HepG2 (cell line): ENCODE measurements around the gene PELO. TPM values are rescaled to one million over a fixed set of nuclear protein-coding genes. Genes with fewer than 3 reads are reported as not detected.

Source experiments
- ARHGAP35 ChIP-seq: sonication (generic); formaldehyde crosslinking; IDR thresholded peaks from 2 replicates; pipeline ENCODE4 v1.9.0; 2022; ENCODE audit warnings: mild to moderate bottlenecking, inconsistent platforms, moderate library complexity, missing genetic modification reagents, borderline replicate concordance
- CC2D1A ChIP-seq: sonication (generic); formaldehyde crosslinking; IDR thresholded peaks from 2 replicates; pipeline ENCODE4 v1.8.1; 2023; ENCODE audit warnings: mild to moderate bottlenecking, missing genetic modification reagents
- FLYWCH1 ChIP-seq: sonication (generic); formaldehyde crosslinking; IDR thresholded peaks from 2 replicates; pipeline ENCODE4 v1.8.1; 2023; ENCODE audit warnings: mild to moderate bottlenecking, missing genetic modification reagents
- GATAD1 ChIP-seq: IDR thresholded peaks from 2 replicates; pipeline ENCODE4 v1.6.1; 2016; ENCODE audit warnings: missing genetic modification reagents, missing compliant biosample characterization
- HMG20A ChIP-seq: IDR thresholded peaks from 2 replicates; pipeline ENCODE4 v1.6.1; 2016; ENCODE audit warnings: borderline replicate concordance
- HNRNPH1 ChIP-seq: fragments of 200-400 bp; formaldehyde crosslinking; optimal IDR thresholded peaks from 2 replicates; pipeline ENCODE3; 2017; ENCODE audit warnings: mild to moderate bottlenecking, low read depth, low read length
- ISL2 ChIP-seq: sonication (generic); formaldehyde crosslinking; IDR thresholded peaks from 2 replicates; pipeline ENCODE4 v1.5.0; 2020; ENCODE audit warnings: missing genetic modification reagents
- MTF2 ChIP-seq: sonication (generic); formaldehyde crosslinking; IDR thresholded peaks from 2 replicates; pipeline ENCODE4 v1.5.0; 2020; ENCODE audit warnings: missing genetic modification reagents, borderline replicate concordance
- NFE2 ChIP-seq: sonication (generic); formaldehyde crosslinking; IDR thresholded peaks from 2 replicates; pipeline ENCODE4 v1.4.0; 2020; ENCODE audit warnings: missing genetic modification reagents
- NONO ChIP-seq, 2 experiments: fragments of 450-650 bp in 1 of 2; sonication (generic) in 1 of 2; formaldehyde crosslinking in 1 of 2; IDR thresholded peaks in 1 of 2; conservative IDR thresholded peaks in 1 of 2; 2 replicates each; pipeline versions ENCODE4 v1.6.1 to v1.8.0; 2017 to 2022; ENCODE audit warnings: mild to moderate bottlenecking in 1 of 2, missing genetic modification reagents in 1 of 2, moderate library complexity in 1 of 2
- ZFP82 ChIP-seq: sonication (generic); formaldehyde crosslinking; IDR thresholded peaks from 2 replicates; pipeline ENCODE4 v1.5.1; 2020; ENCODE audit warnings: mild to moderate bottlenecking, missing genetic modification reagents, borderline replicate concordance
- ZKSCAN1 ChIP-seq: fragments of 150-350 bp; IDR thresholded peaks from 2 replicates; pipeline ENCODE4 v1.6.1; 2014; ENCODE audit warnings: low read length
- ZNF138 ChIP-seq: sonication (generic); formaldehyde crosslinking; IDR thresholded peaks from 2 replicates; pipeline ENCODE4 v1.5.0; 2020; ENCODE audit warnings: mild to moderate bottlenecking, low read depth, missing genetic modification reagents
- ZNF329 ChIP-seq: sonication (generic); formaldehyde crosslinking; IDR thresholded peaks from 2 replicates; pipeline ENCODE4 v1.9.0; 2021; ENCODE audit warnings: low read depth, mild to moderate bottlenecking, missing genetic modification reagents
- ZNF432 ChIP-seq: sonication (generic); formaldehyde crosslinking; IDR thresholded peaks from 2 replicates; pipeline ENCODE4 v1.5.0; 2020; ENCODE audit warnings: missing genetic modification reagents, mild to moderate bottlenecking, borderline replicate concordance
- ZNF644 ChIP-seq: IDR thresholded peaks from 2 replicates; pipeline ENCODE4 v1.6.1; 2016; ENCODE audit warnings: low read depth
- ZNF737 ChIP-seq: sonication (generic); formaldehyde crosslinking; IDR thresholded peaks from 2 replicates; pipeline ENCODE4 v1.5.0; 2020; ENCODE audit warnings: missing genetic modification reagents, mild to moderate bottlenecking, borderline replicate concordance
- polyA plus RNA-seq, 8 experiments: library from polyadenylated mRNA; depleted of rRNA in 3 of 8; stranded (reverse) in 7 of 8; unstranded in 1 of 8; fragments of >200 nt; fragmentation: Illumina TruSeq in 4 of 8; extraction: Trizol in 4 of 8; gene quantifications; 2 replicates each; pipeline versions ENCODE4 v1.2.1 to v1.2.3, GENCODE V29; 2011 to 2016; ENCODE audit warnings: low read depth in 4 of 8, missing spikeins in 1 of 8, mixed read lengths in 1 of 8; ENCODE audit not compliant: insufficient read depth in 1 of 8
- total RNA-seq, 5 experiments: library from RNA; depleted of rRNA; stranded (reverse); fragments of >200 nt; fragmentation: Illumina TruSeq; extraction: Trizol; gene quantifications; 2 replicates each; pipeline ENCODE4 v1.2.3, GENCODE V29; 2016; ENCODE audit warnings: low read depth in 1 of 5
- TF ChIP-seq, protein P1 (sequence below): sonication (generic); formaldehyde crosslinking; IDR thresholded peaks from 2 replicates; pipeline ENCODE4 v1.8.0; 2022; ENCODE audit warnings: missing genetic modification reagents, mild to moderate bottlenecking, moderate library complexity, borderline replicate concordance
- TF ChIP-seq, protein P2 (sequence below): sonication (generic); formaldehyde crosslinking; IDR thresholded peaks from 2 replicates; pipeline ENCODE4 v1.8.1; 2022; ENCODE audit warnings: low read depth, mild to moderate bottlenecking, missing genetic modification reagents
- TF ChIP-seq, protein P3 (sequence below): sonication (generic); formaldehyde crosslinking; IDR thresholded peaks from 2 replicates; pipeline ENCODE4 v1.8.1; 2023; ENCODE audit warnings: mild to moderate bottlenecking, missing genetic modification reagents
- TF ChIP-seq, protein P4 (sequence below): sonication (generic); formaldehyde crosslinking; IDR thresholded peaks from 2 replicates; pipeline ENCODE4 v1.5.0; 2020; ENCODE audit warnings: missing genetic modification reagents, mild to moderate bottlenecking, borderline replicate concordance
- TF ChIP-seq, protein P5 (sequence below): sonication (generic); formaldehyde crosslinking; IDR thresholded peaks from 2 replicates; pipeline ENCODE4 v1.8.1; 2023; ENCODE audit warnings: mild to moderate bottlenecking, inconsistent platforms, moderate library complexity, missing genetic modification reagents, borderline replicate concordance

Gene PELO
- total and polyA plus RNA-seq, 2 of the 13 experiments (the other 11 are each of a cell fraction or from before 2014, with no cell fraction given), result 19.0 to 23.9 TPM

DNA sequence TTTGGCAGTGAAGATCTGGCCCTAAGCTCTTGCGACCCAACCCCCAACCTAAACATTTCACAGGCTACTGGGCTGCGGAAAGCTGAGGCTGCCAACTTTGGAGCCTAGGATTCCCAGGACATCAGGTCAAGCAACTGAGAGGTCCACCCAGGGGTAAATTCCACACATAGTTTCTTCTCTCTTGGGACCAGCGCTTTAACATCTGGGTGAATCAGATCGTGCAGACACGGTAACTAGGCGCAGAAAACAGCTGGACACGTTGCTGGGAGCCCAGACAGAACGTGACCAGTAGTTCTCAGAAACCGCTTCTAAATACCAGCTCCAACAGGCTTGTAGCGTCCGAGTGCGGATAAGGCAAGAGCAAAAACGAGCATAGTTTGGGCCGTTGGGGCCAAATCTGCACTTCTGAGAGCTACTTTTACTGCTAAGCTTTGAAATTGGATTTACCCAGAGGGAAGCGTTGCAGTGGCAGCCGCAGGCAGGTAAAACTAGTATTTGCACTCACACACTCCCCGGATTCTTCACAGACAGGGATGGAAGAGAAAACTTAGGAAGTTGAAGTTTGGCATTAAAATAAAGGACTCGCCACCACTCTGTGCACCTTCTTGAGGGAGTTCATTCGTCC lies 11.8 kb downstream of the PELO start (continued):
- TF ChIP-seq ISL2, result no peak; the same call in 1 of the 2 replicates
- TF ChIP-seq, protein P1, sequence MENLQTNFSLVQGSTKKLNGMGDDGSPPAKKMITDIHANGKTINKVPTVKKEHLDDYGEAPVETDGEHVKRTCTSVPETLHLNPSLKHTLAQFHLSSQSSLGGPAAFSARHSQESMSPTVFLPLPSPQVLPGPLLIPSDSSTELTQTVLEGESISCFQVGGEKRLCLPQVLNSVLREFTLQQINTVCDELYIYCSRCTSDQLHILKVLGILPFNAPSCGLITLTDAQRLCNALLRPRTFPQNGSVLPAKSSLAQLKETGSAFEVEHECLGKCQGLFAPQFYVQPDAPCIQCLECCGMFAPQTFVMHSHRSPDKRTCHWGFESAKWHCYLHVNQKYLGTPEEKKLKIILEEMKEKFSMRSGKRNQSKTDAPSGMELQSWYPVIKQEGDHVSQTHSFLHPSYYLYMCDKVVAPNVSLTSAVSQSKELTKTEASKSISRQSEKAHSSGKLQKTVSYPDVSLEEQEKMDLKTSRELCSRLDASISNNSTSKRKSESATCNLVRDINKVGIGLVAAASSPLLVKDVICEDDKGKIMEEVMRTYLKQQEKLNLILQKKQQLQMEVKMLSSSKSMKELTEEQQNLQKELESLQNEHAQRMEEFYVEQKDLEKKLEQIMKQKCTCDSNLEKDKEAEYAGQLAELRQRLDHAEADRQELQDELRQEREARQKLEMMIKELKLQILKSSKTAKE, result no peak
- no peak for TF ChIP-seq MTF2 (CRISPR knock-in tag)
- TF ChIP-seq ZNF737, result no peak
- no peak for TF ChIP-seq ZFP82 (CRISPR knock-in tag)
- TF ChIP-seq ARHGAP35 (CRISPR knock-in tag), result no peak
- TF ChIP-seq, protein P2, sequence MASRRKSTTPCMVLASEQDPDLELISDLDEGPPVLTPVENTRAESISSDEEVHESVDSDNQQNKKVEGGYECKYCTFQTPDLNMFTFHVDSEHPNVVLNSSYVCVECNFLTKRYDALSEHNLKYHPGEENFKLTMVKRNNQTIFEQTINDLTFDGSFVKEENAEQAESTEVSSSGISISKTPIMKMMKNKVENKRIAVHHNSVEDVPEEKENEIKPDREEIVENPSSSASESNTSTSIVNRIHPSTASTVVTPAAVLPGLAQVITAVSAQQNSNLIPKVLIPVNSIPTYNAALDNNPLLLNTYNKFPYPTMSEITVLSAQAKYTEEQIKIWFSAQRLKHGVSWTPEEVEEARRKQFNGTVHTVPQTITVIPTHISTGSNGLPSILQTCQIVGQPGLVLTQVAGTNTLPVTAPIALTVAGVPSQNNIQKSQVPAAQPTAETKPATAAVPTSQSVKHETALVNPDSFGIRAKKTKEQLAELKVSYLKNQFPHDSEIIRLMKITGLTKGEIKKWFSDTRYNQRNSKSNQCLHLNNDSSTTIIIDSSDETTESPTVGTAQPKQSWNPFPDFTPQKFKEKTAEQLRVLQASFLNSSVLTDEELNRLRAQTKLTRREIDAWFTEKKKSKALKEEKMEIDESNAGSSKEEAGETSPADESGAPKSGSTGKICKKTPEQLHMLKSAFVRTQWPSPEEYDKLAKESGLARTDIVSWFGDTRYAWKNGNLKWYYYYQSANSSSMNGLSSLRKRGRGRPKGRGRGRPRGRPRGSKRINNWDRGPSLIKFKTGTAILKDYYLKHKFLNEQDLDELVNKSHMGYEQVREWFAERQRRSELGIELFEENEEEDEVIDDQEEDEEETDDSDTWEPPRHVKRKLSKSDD, result no peak
- TF ChIP-seq, protein P3, sequence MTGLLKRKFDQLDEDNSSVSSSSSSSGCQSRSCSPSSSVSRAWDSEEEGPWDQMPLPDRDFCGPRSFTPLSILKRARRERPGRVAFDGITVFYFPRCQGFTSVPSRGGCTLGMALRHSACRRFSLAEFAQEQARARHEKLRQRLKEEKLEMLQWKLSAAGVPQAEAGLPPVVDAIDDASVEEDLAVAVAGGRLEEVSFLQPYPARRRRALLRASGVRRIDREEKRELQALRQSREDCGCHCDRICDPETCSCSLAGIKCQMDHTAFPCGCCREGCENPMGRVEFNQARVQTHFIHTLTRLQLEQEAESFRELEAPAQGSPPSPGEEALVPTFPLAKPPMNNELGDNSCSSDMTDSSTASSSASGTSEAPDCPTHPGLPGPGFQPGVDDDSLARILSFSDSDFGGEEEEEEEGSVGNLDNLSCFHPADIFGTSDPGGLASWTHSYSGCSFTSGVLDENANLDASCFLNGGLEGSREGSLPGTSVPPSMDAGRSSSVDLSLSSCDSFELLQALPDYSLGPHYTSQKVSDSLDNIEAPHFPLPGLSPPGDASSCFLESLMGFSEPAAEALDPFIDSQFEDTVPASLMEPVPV (CRISPR knock-in tag), result no peak
- TF ChIP-seq, protein P4, sequence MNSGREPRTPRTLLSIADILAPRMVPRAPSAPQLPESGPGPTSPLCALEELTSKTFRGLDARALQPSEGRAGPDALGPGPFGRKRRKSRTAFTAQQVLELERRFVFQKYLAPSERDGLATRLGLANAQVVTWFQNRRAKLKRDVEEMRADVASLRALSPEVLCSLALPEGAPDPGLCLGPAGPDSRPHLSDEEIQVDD (CRISPR knock-in tag), result no peak
- no peak for TF ChIP-seq HNRNPH1
- no peak for TF ChIP-seq HMG20A (CRISPR knock-in tag)
- TF ChIP-seq NONO (IDR thresholded peaks at IDR 0.05), result no peak
- 0 out of 2 replicates have a peak, but pooled peaks have one; percentile 48 for TF ChIP-seq NONO (CRISPR knock-in tag; conservative IDR thresholded peaks at IDR 0.05)
- TF ChIP-seq NFE2 (CRISPR knock-in tag), result no peak
- TF ChIP-seq ZNF432, result no peak
- TF ChIP-seq ZNF329, result no peak
- no peak for TF ChIP-seq FLYWCH1
- no peak for TF ChIP-seq ZNF644 (CRISPR knock-in tag)
- TF ChIP-seq, protein P5, sequence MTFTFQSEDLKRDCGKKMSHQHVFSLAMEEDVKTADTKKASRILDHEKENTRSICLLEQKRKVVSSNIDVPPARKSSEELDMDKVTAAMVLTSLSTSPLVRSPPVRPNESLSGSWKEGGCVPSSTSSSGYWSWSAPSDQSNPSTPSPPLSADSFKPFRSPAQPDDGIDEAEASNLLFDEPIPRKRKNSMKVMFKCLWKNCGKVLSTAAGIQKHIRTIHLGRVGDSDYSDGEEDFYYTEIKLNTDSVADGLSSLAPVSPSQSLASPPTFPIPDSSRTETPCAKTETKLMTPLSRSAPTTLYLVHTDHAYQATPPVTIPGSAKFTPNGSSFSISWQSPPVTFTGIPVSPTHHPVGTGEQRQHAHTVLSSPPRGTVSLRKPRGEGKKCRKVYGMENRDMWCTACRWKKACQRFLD (CRISPR knock-in tag), result no peak
- no peak for TF ChIP-seq ZKSCAN1
- no peak for TF ChIP-seq ZNF138
- TF ChIP-seq CC2D1A (CRISPR knock-in tag), result no peak
- TF ChIP-seq GATAD1 (CRISPR knock-in tag), result no peak
